ENCODE results near the gene IFIT2.
"Not testable (repeated sequence)": the region's sequence is repeated elsewhere in the genome, so short reads cannot be mapped to it uniquely, and the experiment has no call there.

- not testable (repeated sequence) for TF ChIP-seq CTCF (IDR thresholded peaks at IDR 0.05; ENCODE audit: low read depth, low read length); MAX (IDR thresholded peaks at IDR 0.05; ENCODE audit: low read depth, low read length); MYC (IDR thresholded peaks at IDR 0.05; ENCODE audit: low read depth, low read length); POLR2A (IDR thresholded peaks at IDR 0.05; ENCODE audit: extremely low read depth, insufficient read length)
These were observed 46.7 kb upstream of the IFIT2 start for GRCh38 chr10:89255091-89255579.

Data from NB4 (cell line).